H1 (cell line): Measurements from ENCODE around the gene SHANK2. TPM values are rescaled to one million over a fixed set of nuclear protein-coding genes. Genes with fewer than 3 reads are reported as not detected.
A peak's percentile ranks its signal among the peaks of the same experiment; 100 is the strongest.

ENCODE experiments used
- CTCF ChIA-PET: fragments of 300-600 bp; sonication (Branson Sonifier 250); formaldehyde crosslinking; loops from one replicate; lab custom pipeline; 2021; ENCODE audit not compliant: partially characterized antibody; lab: Charles Lee
- POLR2A ChIA-PET: fragments of 300-600 bp; sonication (Branson Sonifier 250); formaldehyde crosslinking; loops from one replicate; lab custom pipeline; 2021; ENCODE audit warnings: inconsistent platforms; ENCODE audit not compliant: partially characterized antibody; lab: Charles Lee
- DNase-seq, 2 experiments: peaks; one replicate each; pipeline versions ENCODE4 v3.0.0 to v3.0.0-alpha.2; 2010 to 2022; ENCODE audit warnings: low spot score in 2 of 2, low read depth in 1 of 2, mixed read lengths in 1 of 2
- FAIRE-seq: peaks from 2 replicates; lab custom pipeline; 2011; peaks lifted over from hg19 to GRCh38; lab: Jason Lieb, UNC
- H2AFZ ChIP-seq: 2 replicates; pipeline ENCODE4 v1.8.1; 2012; ENCODE audit warnings: low read length, inconsistent platforms
- H2AK5ac ChIP-seq: 2 replicates; pipeline ENCODE4 v1.6.1; 2013; ENCODE audit warnings: low read depth, low read length
- H2BK120ac ChIP-seq: replicated peaks from 2 replicates; pipeline ENCODE3; 2013; ENCODE audit warnings: low read depth, low read length, inconsistent platforms
- H2BK12ac ChIP-seq: 2 replicates; pipeline ENCODE4 v1.6.1; 2013; ENCODE audit warnings: low read depth, low read length
- H2BK15ac ChIP-seq: 2 replicates; pipeline ENCODE4 v1.6.1; 2013; ENCODE audit warnings: low read length
- H2BK20ac ChIP-seq: 2 replicates; pipeline ENCODE4 v1.6.1; 2013; ENCODE audit warnings: low read length
- H2BK5ac ChIP-seq: 2 replicates; pipeline ENCODE4 v1.6.1; 2013; ENCODE audit warnings: low read depth, low read length
- H3K14ac ChIP-seq: 2 replicates; pipeline ENCODE4 v1.6.1; 2013; ENCODE audit warnings: inconsistent platforms; ENCODE audit not compliant: insufficient read length
- H3K18ac ChIP-seq: 2 replicates; pipeline ENCODE4 v1.6.1; 2013; ENCODE audit warnings: low read length; ENCODE audit errors: extremely low read depth
- H3K23ac ChIP-seq: 2 replicates; pipeline ENCODE4 v1.6.1; 2013; ENCODE audit warnings: inconsistent platforms; ENCODE audit not compliant: insufficient read length
- H3K23me2 ChIP-seq: 2 replicates; pipeline ENCODE4 v1.6.1; 2013; ENCODE audit warnings: low read depth, low read length
- H3K27ac ChIP-seq: 2 replicates; pipeline ENCODE4 v1.6.1; 2011; ENCODE audit warnings: low read depth, low read length, inconsistent platforms
- H3K27me3 ChIP-seq, 4 experiments: replicated peaks in 1 of 4; 1 replicate in 1 of 4; 2 replicates in 3 of 4; pipeline versions ENCODE4 v1.6.1 to v1.8.1; 2011 to 2013; ENCODE audit warnings: low read length in 3 of 4, mild to moderate bottlenecking in 3 of 4, inconsistent platforms in 2 of 4, mixed read lengths in 2 of 4, moderate library complexity in 1 of 4; ENCODE audit not compliant: control insufficient read depth in 3 of 4, insufficient read depth in 3 of 4; ENCODE audit errors: extremely low read depth in 1 of 4
- H3K36me3 ChIP-seq, 4 experiments: 2 replicates each; pipeline versions ENCODE4 v1.6.1 to v1.8.1; 2011 to 2013; ENCODE audit warnings: mild to moderate bottlenecking in 4 of 4, low read length in 3 of 4, moderate library complexity in 2 of 4, control low read depth in 1 of 4, inconsistent platforms in 1 of 4; ENCODE audit not compliant: insufficient read depth in 4 of 4, control insufficient read depth in 2 of 4
- H3K4ac ChIP-seq: replicated peaks from 2 replicates; pipeline ENCODE3; 2013; ENCODE audit warnings: low read length, low read depth, mixed read lengths, inconsistent platforms; ENCODE audit not compliant: insufficient read length
- H3K4me1 ChIP-seq, 4 experiments: replicated peaks in 1 of 4; 1 replicate in 1 of 4; 2 replicates in 3 of 4; pipeline versions ENCODE4 v1.6.1 to v1.8.1; 2011 to 2013; ENCODE audit warnings: low read length in 3 of 4, inconsistent platforms in 2 of 4, mixed read lengths in 1 of 4; ENCODE audit not compliant: insufficient read depth in 4 of 4, control insufficient read depth in 3 of 4
- H3K4me2 ChIP-seq, 2 experiments: 2 replicates each; pipeline versions ENCODE4 v1.6.1 to v1.8.1; 2011 to 2013; ENCODE audit warnings: low read depth in 2 of 2, low read length in 2 of 2, control low read depth in 1 of 2, inconsistent platforms in 1 of 2, mild to moderate bottlenecking in 1 of 2; ENCODE audit not compliant: insufficient read depth in 1 of 2
- H3K4me3 ChIP-seq, 4 experiments: fragments of 200-600, 300-600 bp in 1 of 4; sonication (generic), shearing (Covaris generic), sonication (Bioruptor Twin) in 1 of 4; 2 replicates each; pipeline versions ENCODE4 v1.5.1 to v1.8.1; 2011 to 2016; ENCODE audit warnings: low read length in 4 of 4, low read depth in 3 of 4, control low read depth in 2 of 4, inconsistent platforms in 2 of 4, mild to moderate bottlenecking in 2 of 4, mixed read lengths in 1 of 4, moderate library complexity in 1 of 4; ENCODE audit not compliant: insufficient read depth in 2 of 4; ENCODE audit errors: extremely low read depth in 1 of 4
- H3K56ac ChIP-seq: replicated peaks from 2 replicates; pipeline ENCODE3; 2013; ENCODE audit warnings: low read depth, mild to moderate bottlenecking, mixed read lengths, low read length, inconsistent platforms; ENCODE audit not compliant: insufficient read length
- H3K79me1 ChIP-seq: 2 replicates; pipeline ENCODE4 v1.6.1; 2013; ENCODE audit warnings: low read depth, low read length, control low read depth
- H3K79me2 ChIP-seq, 2 experiments: 2 replicates each; pipeline versions ENCODE4 v1.6.1 to v1.8.1; 2012 to 2013; ENCODE audit warnings: low read length in 2 of 2, mild to moderate bottlenecking in 2 of 2, inconsistent platforms in 1 of 2; ENCODE audit not compliant: insufficient read depth in 2 of 2, control insufficient read depth in 1 of 2
- H3K9ac ChIP-seq, 4 experiments: replicated peaks in 1 of 4; 1 replicate in 1 of 4; 2 replicates in 3 of 4; pipeline versions ENCODE4 v1.6.1 to v1.8.1; 2011 to 2013; ENCODE audit warnings: low read depth in 3 of 4, low read length in 3 of 4, control low read depth in 2 of 4, mild to moderate bottlenecking in 2 of 4, moderate library complexity in 2 of 4, inconsistent platforms in 1 of 4; ENCODE audit errors: extremely low read depth in 1 of 4
- H3K9me3 ChIP-seq, 2 experiments: 2 replicates each; pipeline versions ENCODE4 v1.6.1 to v1.8.1; 2012 to 2013; ENCODE audit warnings: mild to moderate bottlenecking in 2 of 2, moderate library complexity in 2 of 2, control low read depth in 1 of 2, inconsistent platforms in 1 of 2, low read depth in 1 of 2, low read length in 1 of 2, mixed read lengths in 1 of 2; ENCODE audit not compliant: insufficient read depth in 2 of 2
- H4K20me1 ChIP-seq, 2 experiments: replicated peaks in 1 of 2; 2 replicates each; pipeline versions ENCODE3 to v1.8.1; 2011 to 2013; ENCODE audit warnings: inconsistent platforms in 2 of 2, low read length in 2 of 2, mild to moderate bottlenecking in 1 of 2; ENCODE audit not compliant: insufficient read depth in 2 of 2, control insufficient read depth in 1 of 2
- H4K5ac ChIP-seq: 2 replicates; pipeline ENCODE4 v1.6.1; 2013; ENCODE audit warnings: low read length, low read depth, mixed read lengths, inconsistent platforms; ENCODE audit not compliant: insufficient read length
- H4K8ac ChIP-seq: 2 replicates; pipeline ENCODE4 v1.8.0; 2013; ENCODE audit warnings: mild to moderate bottlenecking, moderate library complexity, low read length, inconsistent platforms; ENCODE audit not compliant: insufficient read depth; ENCODE audit errors: extremely low read depth
- H4K91ac ChIP-seq: replicated peaks from 2 replicates; pipeline ENCODE3; 2013; ENCODE audit warnings: low read length, mixed read lengths, inconsistent platforms; ENCODE audit not compliant: insufficient read length
- CEBPB ChIP-seq: IDR thresholded peaks from 2 replicates; pipeline ENCODE4 v1.6.1; 2012; ENCODE audit warnings: low read depth, low read length
- WGBS, 2 experiments: shearing (Covaris generic) in 1 of 2; methylation state at CpG; one replicate each; pipeline versions ENCODE4 v1.1.6 to v1.1.7; 2013 to 2015; ENCODE audit warnings: low lambda C conversion rate in 2 of 2, mixed read lengths in 2 of 2, inconsistent platforms in 1 of 2, low coverage in 1 of 2, missing lambda C conversion rate in 1 of 2; ENCODE audit not compliant: insufficient replicate concordance in 2 of 2, insufficient coverage in 1 of 2, insufficient read length in 1 of 2; ENCODE audit errors: extremely low coverage in 1 of 2, missing lambda C conversion rate in 1 of 2; 5-methylcytosine and 5-hydroxymethylcytosine counted together
- polyA plus RNA-seq, 7 experiments: library from polyadenylated mRNA; depleted of rRNA in 3 of 7; stranded (reverse) in 5 of 7; unstranded in 2 of 7; fragments of >200 nt in 5 of 7; fragments of 200-250 nt in 2 of 7; gene quantifications; 1 replicate in 5 of 7; 2 replicates in 1 of 7; 4 replicates in 1 of 7; pipeline versions ENCODE4 v1.2.1 to v1.2.3, GENCODE V29; 2011 to 2013; ENCODE audit warnings: missing spikeins in 2 of 7, mixed read lengths in 2 of 7
- total RNA-seq: library from RNA; stranded (reverse); fragmentation: NEBNext Ultra II Directional; extraction: Animal tissue kit (Norgen Biotek cat#: 25700); gene quantifications from 2 replicates; pipeline ENCODE4 v1.2.1, GENCODE V29; 2021
- TF ChIP-seq, protein P1 (sequence below): IDR thresholded peaks from 2 replicates; pipeline ENCODE4 v1.6.1; 2012; ENCODE audit warnings: inconsistent platforms

SHANK2 gene
- total and polyA plus RNA-seq, 2 of the 8 experiments (the other 6 are each of a cell fraction or from before 2014, with no cell fraction given), result 10.1 to 54.2 TPM

DNA sequence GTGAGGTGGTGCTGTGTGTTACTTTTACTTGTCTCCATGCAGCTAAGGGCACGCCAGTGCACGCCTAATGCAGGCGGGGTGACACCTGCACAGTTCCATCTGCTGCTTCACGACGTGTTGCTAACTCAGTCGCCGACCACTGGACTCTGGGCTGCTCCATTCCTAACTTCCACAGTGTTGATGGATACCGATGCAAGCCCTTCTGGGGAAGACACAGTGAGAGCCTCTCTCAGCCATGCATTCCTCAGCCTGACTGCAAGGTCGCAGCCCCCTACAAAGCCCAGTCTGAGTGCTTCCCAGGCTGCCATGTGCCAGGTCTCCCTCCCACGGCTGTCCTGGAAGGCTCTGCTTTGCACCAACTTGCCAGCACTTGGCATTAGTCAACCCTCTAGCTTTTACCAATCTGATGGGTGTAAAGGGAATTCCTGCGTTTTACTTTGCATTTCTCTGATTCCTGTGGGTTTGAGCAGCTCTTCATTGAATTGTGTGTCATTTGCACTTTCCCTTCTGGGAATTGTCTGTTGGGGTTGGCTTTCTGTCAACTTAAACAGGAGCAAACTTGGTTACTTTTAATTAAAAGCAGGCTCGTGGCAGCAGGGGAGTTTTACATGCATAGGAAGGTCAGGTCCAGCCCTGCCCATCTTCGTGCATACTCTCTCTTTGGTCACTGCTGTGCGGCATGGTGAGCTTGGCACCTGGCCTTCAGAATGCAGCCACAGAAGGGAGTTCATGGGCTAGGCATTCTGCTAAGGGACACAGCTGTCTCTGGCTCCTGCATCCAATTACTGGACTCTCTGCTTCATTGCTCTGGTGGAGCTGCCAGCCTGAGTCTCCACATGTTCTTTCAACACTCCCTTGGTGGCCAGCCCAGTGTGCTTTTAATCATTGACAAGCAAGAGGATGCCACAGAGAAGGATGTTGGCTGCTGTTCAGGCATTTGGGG is 34.6 kb upstream of the SHANK2 start:
- H3K4me1 ChIP-seq, result peaks cover 0 to 3% (median 0%) of the 10 kb centered on the region in 4 experiments; a peak in 1 of 7 replicates
- no peak overlapping the region for H2BK15ac ChIP-seq
- peak overlapping the region; percentile 45 for H4K8ac ChIP-seq
- 78% methylated on average over 14 of the region's 14 CpGs; no CpG with 5 or more reads in 1 of the 2 experiments for WGBS, 2 experiments
- H3K36me3 ChIP-seq, result no peaks in the 10 kb centered on the region
- H2BK20ac ChIP-seq, result no peak overlapping the region
- no peak overlapping the region for H2BK5ac ChIP-seq
- H2AFZ ChIP-seq, result peak overlapping the region; percentile 48
- no peak overlapping the region for H3K27ac ChIP-seq
- no peaks in the 10 kb centered on the region for H3K23me2 ChIP-seq
- H3K79me2 ChIP-seq, result no peaks in the 10 kb centered on the region
- no peak overlapping the region for H3K4ac ChIP-seq
- H4K5ac ChIP-seq, result no peak overlapping the region
- no peak overlapping the region for H3K14ac ChIP-seq
- FAIRE-seq, result no peak
- no peak for TF ChIP-seq CEBPB
- TF ChIP-seq, protein P1, sequence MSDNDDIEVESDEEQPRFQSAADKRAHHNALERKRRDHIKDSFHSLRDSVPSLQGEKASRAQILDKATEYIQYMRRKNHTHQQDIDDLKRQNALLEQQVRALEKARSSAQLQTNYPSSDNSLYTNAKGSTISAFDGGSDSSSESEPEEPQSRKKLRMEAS, result peak; percentile 22; the same call in 1 of the 2 replicates
- TF ChIP-seq, all 59 proteins: peak for 1
- no peak overlapping the region for H3K18ac ChIP-seq
- peaks cover 0 to 1% of the 10 kb centered on the region in 2 experiments for H4K20me1 ChIP-seq
- no peak overlapping the region for H3K56ac ChIP-seq
- H3K9me3 ChIP-seq, result peaks cover 3 to 4% of the 10 kb centered on the region in 2 experiments; a peak in 1 of 4 replicates
- H2AK5ac ChIP-seq, result no peak overlapping the region
- ChIA-PET CTCF (interaction anchor here (1.5 to 3.2 kb wide), 2 partner anchors 16 to 166 kb away, joined by 3 to 7 read pairs; no protein-coding TSS in a partner anchor), POLR2A (no interaction called here)
- H3K4me2 ChIP-seq, result no peak overlapping the region
- H3K4me3 ChIP-seq, result no peak overlapping the region
- H2BK120ac ChIP-seq, result no peak overlapping the region
- H3K27me3 ChIP-seq, result no peaks in the 10 kb centered on the region; a peak in 1 of 7 replicates
- H4K91ac ChIP-seq, result no peak overlapping the region
- H3K23ac ChIP-seq, result no peak overlapping the region
- no peak for DNase-seq
- no peak overlapping the region for H3K9ac ChIP-seq
- no peaks in the 10 kb centered on the region for H3K79me1 ChIP-seq
- no peak overlapping the region for H2BK12ac ChIP-seq
